ENCODE data around the gene ACTR3.

The ACTR3 gene

GRCh38 chr2:113966832-113967231 lies 76.9 kb downstream of the ACTR3 start:
- DNase-seq = no peak

GRCh38 chr2:113967272-113967671 lies 77.4 kb downstream of the ACTR3 start:
- DNase-seq = no peak

GRCh38 chr2:113972766-113973165 lies 82.9 kb downstream of the ACTR3 start:
- DNase-seq = no peak

- no peak for DNase-seq
These were observed 83.9 kb downstream of the ACTR3 start for GRCh38 chr2:113973810-113974209.

- no peak for DNase-seq
These were observed 84.8 kb downstream of the ACTR3 start for GRCh38 chr2:113974727-113975126.

- DNase-seq = no peak
These were observed 86.5 kb downstream of the ACTR3 start for GRCh38 chr2:113976277-113976928.

GRCh38 chr2:113977060-113977659 lies 87.3 kb downstream of the ACTR3 start:
- DNase-seq = no peak

GRCh38 chr2:113977660-113978523 lies 88.0 kb downstream of the ACTR3 start:
- DNase-seq = no peak

GRCh38 chr2:113978524-113979190 lies 88.8 kb downstream of the ACTR3 start:
- no peak for DNase-seq

- peak in 4 of 5 donors; percentile 26 to 45 (median 32) for DNase-seq
These were observed 89.6 kb downstream of the ACTR3 start for GRCh38 chr2:113979191-113980128.

GRCh38 chr2:113980946-113981345 lies 91.1 kb downstream of the ACTR3 start:
- no peak for DNase-seq

GRCh38 chr2:113981404-113982134 lies 91.7 kb downstream of the ACTR3 start:
- no peak for DNase-seq

- no peak for DNase-seq
These were observed 95.9 kb downstream of the ACTR3 start for GRCh38 chr2:113985554-113986397.

- DNase-seq = no peak
These were observed 96.9 kb downstream of the ACTR3 start for GRCh38 chr2:113986762-113987290.

GRCh38 chr2:113992090-113992489 lies 102.2 kb downstream of the ACTR3 start:
- no peak for DNase-seq

GRCh38 chr2:113996671-113997594 lies 107.0 kb downstream of the ACTR3 start:
- DNase-seq = no peak

GRCh38 chr2:114001152-114001551 lies 111.3 kb downstream of the ACTR3 start:
- DNase-seq = no peak

GRCh38 chr2:114001937-114002336 lies 112.0 kb downstream of the ACTR3 start:
- no peak for DNase-seq

All from T-helper 1 cell (primary cell).